ENCODE measurements around the gene LIMS4.
"Not testable (repeated sequence)": the region's sequence is repeated elsewhere in the genome, so short reads cannot be mapped to it uniquely, and the experiment has no call there.

Gene LIMS4

GRCh38 chr2:110460318-110460717 is 12.3 kb downstream of the LIMS4 start:
- H3K4ac ChIP-seq (ENCODE audit: low read depth in 1 of 2, low read length in 2 of 2); H3K79me1 ChIP-seq (replicated peaks; ENCODE audit: low read length, poor library complexity, severe bottlenecking); H2BK120ac ChIP-seq (ENCODE audit: low read depth, low read length); H3K27me3 ChIP-seq (ENCODE audit: control insufficient read depth in 1 of 2, insufficient read depth in 1 of 2, low read length in 2 of 2); H2AK5ac ChIP-seq (ENCODE audit: low read length, severe bottlenecking); H3K9ac ChIP-seq (ENCODE audit: low read length); H3K23ac ChIP-seq (ENCODE audit: low read length in 2 of 2); H3K4me1 ChIP-seq (ENCODE audit: control insufficient read depth, insufficient read depth, low read depth, low read length); H3K4me2 ChIP-seq (ENCODE audit: low read length, poor library complexity, severe bottlenecking); H3K36me3 ChIP-seq (ENCODE audit: control insufficient read depth in 1 of 2, insufficient read depth in 2 of 2, low read depth in 1 of 2, low read length in 2 of 2); H2BK12ac ChIP-seq (ENCODE audit: low read length in 2 of 2); H2BK5ac ChIP-seq (ENCODE audit: low read depth, low read length, poor library complexity, severe bottlenecking); H2BK15ac ChIP-seq (ENCODE audit: low read depth, poor library complexity, severe bottlenecking); H3K4me3 ChIP-seq (ENCODE audit: insufficient read depth in 1 of 2, low read depth in 1 of 2, low read length in 2 of 2); H3K18ac ChIP-seq (ENCODE audit: low read depth in 1 of 2, low read length in 2 of 2); H3K14ac ChIP-seq (ENCODE audit: low read length in 2 of 2); H4K8ac ChIP-seq (ENCODE audit: low read length); H3K9me3 ChIP-seq (ENCODE audit: control insufficient read depth, low read length); DNase-seq; H3K27ac ChIP-seq (ENCODE audit: low read length, poor library complexity, severe bottlenecking); H2AFZ ChIP-seq (ENCODE audit: low read depth, low read length); H4K91ac ChIP-seq (ENCODE audit: low read length): not testable (repeated sequence)

- H3K36me3 ChIP-seq (ENCODE audit: control insufficient read depth in 1 of 2, insufficient read depth in 2 of 2, low read depth in 1 of 2, low read length in 2 of 2); H3K23ac ChIP-seq (ENCODE audit: low read length in 2 of 2); H3K9me3 ChIP-seq (ENCODE audit: control insufficient read depth, low read length); H3K9ac ChIP-seq (ENCODE audit: low read length); H2AK5ac ChIP-seq (ENCODE audit: low read length, severe bottlenecking); H3K4ac ChIP-seq (ENCODE audit: low read depth in 1 of 2, low read length in 2 of 2); H3K27ac ChIP-seq (ENCODE audit: low read length, poor library complexity, severe bottlenecking); H3K79me1 ChIP-seq (replicated peaks; ENCODE audit: low read length, poor library complexity, severe bottlenecking); H3K4me2 ChIP-seq (ENCODE audit: low read length, poor library complexity, severe bottlenecking); H3K18ac ChIP-seq (ENCODE audit: low read depth in 1 of 2, low read length in 2 of 2); H2AFZ ChIP-seq (ENCODE audit: low read depth, low read length); H4K8ac ChIP-seq (ENCODE audit: low read length); DNase-seq; H2BK120ac ChIP-seq (ENCODE audit: low read depth, low read length); H2BK5ac ChIP-seq (ENCODE audit: low read depth, low read length, poor library complexity, severe bottlenecking); H3K4me1 ChIP-seq (ENCODE audit: control insufficient read depth, insufficient read depth, low read depth, low read length); H3K14ac ChIP-seq (ENCODE audit: low read length in 2 of 2); H3K4me3 ChIP-seq (ENCODE audit: insufficient read depth in 1 of 2, low read depth in 1 of 2, low read length in 2 of 2); H4K91ac ChIP-seq (ENCODE audit: low read length); H3K27me3 ChIP-seq (ENCODE audit: control insufficient read depth in 1 of 2, insufficient read depth in 1 of 2, low read length in 2 of 2); H2BK15ac ChIP-seq (ENCODE audit: low read depth, poor library complexity, severe bottlenecking); H2BK12ac ChIP-seq (ENCODE audit: low read length in 2 of 2): not testable (repeated sequence)
- no CpG with 5 or more reads among the region's 2 CpGs for WGBS
Observed at GRCh38 chr2:110457214-110457590, 15.4 kb downstream of the LIMS4 start.

- not testable (repeated sequence) for H3K14ac ChIP-seq (ENCODE audit: low read length in 2 of 2); H3K23ac ChIP-seq (ENCODE audit: low read length in 2 of 2); H2BK12ac ChIP-seq (ENCODE audit: low read length in 2 of 2); H3K27me3 ChIP-seq (ENCODE audit: control insufficient read depth in 1 of 2, insufficient read depth in 1 of 2, low read length in 2 of 2); H3K79me1 ChIP-seq (replicated peaks; ENCODE audit: low read length, poor library complexity, severe bottlenecking); H3K27ac ChIP-seq (ENCODE audit: low read length, poor library complexity, severe bottlenecking); H3K4ac ChIP-seq (ENCODE audit: low read depth in 1 of 2, low read length in 2 of 2); H3K4me2 ChIP-seq (ENCODE audit: low read length, poor library complexity, severe bottlenecking); H3K9ac ChIP-seq (ENCODE audit: low read length); H3K4me3 ChIP-seq (ENCODE audit: insufficient read depth in 1 of 2, low read depth in 1 of 2, low read length in 2 of 2); H4K91ac ChIP-seq (ENCODE audit: low read length); H3K36me3 ChIP-seq (ENCODE audit: control insufficient read depth in 1 of 2, insufficient read depth in 2 of 2, low read depth in 1 of 2, low read length in 2 of 2); H3K18ac ChIP-seq (ENCODE audit: low read depth in 1 of 2, low read length in 2 of 2); H3K9me3 ChIP-seq (ENCODE audit: control insufficient read depth, low read length); DNase-seq; H3K4me1 ChIP-seq (ENCODE audit: control insufficient read depth, insufficient read depth, low read depth, low read length); H2BK15ac ChIP-seq (ENCODE audit: low read depth, poor library complexity, severe bottlenecking); H2AFZ ChIP-seq (ENCODE audit: low read depth, low read length); H2BK120ac ChIP-seq (ENCODE audit: low read depth, low read length); H4K8ac ChIP-seq (ENCODE audit: low read length); H2AK5ac ChIP-seq (ENCODE audit: low read length, severe bottlenecking); H2BK5ac ChIP-seq (ENCODE audit: low read depth, low read length, poor library complexity, severe bottlenecking)
- no CpG with 5 or more reads among the region's 16 CpGs for WGBS
Observed at GRCh38 chr2:110456291-110457213, 16.1 kb downstream of the LIMS4 start.

- H3K4ac ChIP-seq (ENCODE audit: low read depth in 1 of 2, low read length in 2 of 2); H3K18ac ChIP-seq (ENCODE audit: low read depth in 1 of 2, low read length in 2 of 2); H4K91ac ChIP-seq (ENCODE audit: low read length); H3K14ac ChIP-seq (ENCODE audit: low read length in 2 of 2); H3K27ac ChIP-seq (ENCODE audit: low read length, poor library complexity, severe bottlenecking); H3K9me3 ChIP-seq (ENCODE audit: control insufficient read depth, low read length); H3K4me1 ChIP-seq (ENCODE audit: control insufficient read depth, insufficient read depth, low read depth, low read length); H4K8ac ChIP-seq (ENCODE audit: low read length); H2BK12ac ChIP-seq (ENCODE audit: low read length in 2 of 2); H3K27me3 ChIP-seq (ENCODE audit: control insufficient read depth in 1 of 2, insufficient read depth in 1 of 2, low read length in 2 of 2); H2BK15ac ChIP-seq (ENCODE audit: low read depth, poor library complexity, severe bottlenecking); H3K4me3 ChIP-seq (ENCODE audit: insufficient read depth in 1 of 2, low read depth in 1 of 2, low read length in 2 of 2); H3K9ac ChIP-seq (ENCODE audit: low read length); DNase-seq; H3K4me2 ChIP-seq (ENCODE audit: low read length, poor library complexity, severe bottlenecking); H3K36me3 ChIP-seq (ENCODE audit: control insufficient read depth in 1 of 2, insufficient read depth in 2 of 2, low read depth in 1 of 2, low read length in 2 of 2); H2AFZ ChIP-seq (ENCODE audit: low read depth, low read length); H2AK5ac ChIP-seq (ENCODE audit: low read length, severe bottlenecking); H2BK5ac ChIP-seq (ENCODE audit: low read depth, low read length, poor library complexity, severe bottlenecking); H3K23ac ChIP-seq (ENCODE audit: low read length in 2 of 2); H3K79me1 ChIP-seq (replicated peaks; ENCODE audit: low read length, poor library complexity, severe bottlenecking); H2BK120ac ChIP-seq (ENCODE audit: low read depth, low read length): not testable (repeated sequence)
- no CpG with 5 or more reads among the region's 6 CpGs for WGBS
Observed at GRCh38 chr2:110455080-110455670, 17.4 kb downstream of the LIMS4 start.

Measured in mesenchymal stem cell (in vitro differentiated cells and primary cell).